Activated T-cell treated with anti-CD3 and anti-CD28 coated beads for 24 hours (primary cell): ENCODE results near the gene PIK3CG.
"Not testable (repeated sequence)": the region's sequence is repeated elsewhere in the genome, so short reads cannot be mapped to it uniquely, and the experiment has no call there.

Source experiments
- DNase-seq: peaks from one replicate; pipeline ENCODE4 v3.0.0-alpha.2; 2020; ENCODE audit warnings: low read depth

The PIK3CG gene

GRCh38 chr7:106887421-106887820, 22.3 kb downstream of the PIK3CG start:
- no peak for DNase-seq

- no peak for DNase-seq
Measured at GRCh38 chr7:106888204-106888603, 23.1 kb downstream of the PIK3CG start.

- DNase-seq: no peak
Measured at GRCh38 chr7:106890952-106891351, 25.9 kb downstream of the PIK3CG start.

- no peak for DNase-seq
Measured at GRCh38 chr7:106891548-106892410, 26.7 kb downstream of the PIK3CG start.

GRCh38 chr7:106893591-106893990, 28.5 kb downstream of the PIK3CG start:
- DNase-seq: no peak

GRCh38 chr7:106895246-106895864, 30.3 kb downstream of the PIK3CG start:
- DNase-seq: no peak

GRCh38 chr7:106896231-106896630, 31.1 kb downstream of the PIK3CG start:
- DNase-seq: no peak

GRCh38 chr7:106897553-106897952, 32.5 kb downstream of the PIK3CG start:
- DNase-seq: not testable (repeated sequence)

- DNase-seq: not testable (repeated sequence)
Measured at GRCh38 chr7:106898967-106899366, 33.9 kb downstream of the PIK3CG start.

GRCh38 chr7:106901828-106902441, 36.9 kb downstream of the PIK3CG start:
- DNase-seq: no peak

GRCh38 chr7:106905734-106906133, 40.7 kb downstream of the PIK3CG start:
- no peak for DNase-seq

- no peak for DNase-seq
Measured at GRCh38 chr7:106911959-106912358, 46.9 kb downstream of the PIK3CG start.

GRCh38 chr7:106914018-106914607, 49.0 kb downstream of the PIK3CG start:
- no peak for DNase-seq

- no peak for DNase-seq
Measured at GRCh38 chr7:106915407-106915806, 50.3 kb downstream of the PIK3CG start.

- DNase-seq: no peak
Measured at GRCh38 chr7:106915873-106916272, 50.8 kb downstream of the PIK3CG start.

GRCh38 chr7:106916679-106917078, 51.6 kb downstream of the PIK3CG start:
- DNase-seq: no peak

GRCh38 chr7:106918991-106919390, 53.9 kb downstream of the PIK3CG start:
- no peak for DNase-seq

- not testable (repeated sequence) for DNase-seq
Measured at GRCh38 chr7:106924468-106924867, 59.4 kb downstream of the PIK3CG start.

GRCh38 chr7:106926892-106927291, 61.8 kb downstream of the PIK3CG start:
- DNase-seq: no peak

- no peak for DNase-seq
Measured at GRCh38 chr7:106927536-106927935, 62.5 kb downstream of the PIK3CG start.

- DNase-seq: not testable (repeated sequence)
Measured at GRCh38 chr7:106929616-106930015, 64.5 kb downstream of the PIK3CG start.

GRCh38 chr7:106936236-106936635, 71.2 kb downstream of the PIK3CG start:
- no peak for DNase-seq

GRCh38 chr7:106938122-106938521, 73.0 kb downstream of the PIK3CG start:
- DNase-seq: not testable (repeated sequence)
